ENCODE data around the gene PLXNA4.

PLXNA4 gene

DNA sequence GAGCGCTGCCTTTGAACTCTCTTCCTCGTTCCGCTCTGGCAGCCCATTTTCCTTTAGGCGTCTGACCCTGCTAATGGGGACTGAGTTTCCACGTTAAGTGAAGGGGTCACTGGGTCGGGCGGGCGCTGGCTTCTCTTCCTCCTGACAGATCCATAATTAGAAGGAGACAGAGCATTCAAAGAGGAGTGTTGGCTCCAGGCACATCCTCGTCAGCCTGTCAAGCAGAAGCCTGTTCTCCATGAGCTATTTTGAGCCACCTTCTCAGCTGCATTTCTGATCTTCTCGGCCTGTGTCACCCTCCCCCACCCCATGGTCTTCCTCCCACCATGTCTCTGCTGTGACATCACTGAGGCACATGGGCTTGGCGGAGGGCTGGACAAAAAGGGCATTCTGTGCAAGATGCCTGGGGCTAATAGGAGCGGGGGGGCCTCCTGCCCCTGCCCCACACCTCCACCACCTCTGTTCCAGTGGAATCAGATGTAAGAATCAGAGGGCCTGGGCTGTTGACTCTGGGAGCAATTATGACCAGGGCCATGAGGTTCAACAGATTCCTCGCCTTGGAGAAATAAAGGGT is 248.1 kb downstream of the PLXNA4 start:
- no peak for TF ChIP-seq JUND (IDR thresholded peaks at IDR 0.05; ENCODE audit: low read depth)
- in situ Hi-C loops (cut with HindIII; ENCODE audit: low pct_unique_long_range_greater_than_20kb, low sequenced_read_pairs) = no loop called here

DNA sequence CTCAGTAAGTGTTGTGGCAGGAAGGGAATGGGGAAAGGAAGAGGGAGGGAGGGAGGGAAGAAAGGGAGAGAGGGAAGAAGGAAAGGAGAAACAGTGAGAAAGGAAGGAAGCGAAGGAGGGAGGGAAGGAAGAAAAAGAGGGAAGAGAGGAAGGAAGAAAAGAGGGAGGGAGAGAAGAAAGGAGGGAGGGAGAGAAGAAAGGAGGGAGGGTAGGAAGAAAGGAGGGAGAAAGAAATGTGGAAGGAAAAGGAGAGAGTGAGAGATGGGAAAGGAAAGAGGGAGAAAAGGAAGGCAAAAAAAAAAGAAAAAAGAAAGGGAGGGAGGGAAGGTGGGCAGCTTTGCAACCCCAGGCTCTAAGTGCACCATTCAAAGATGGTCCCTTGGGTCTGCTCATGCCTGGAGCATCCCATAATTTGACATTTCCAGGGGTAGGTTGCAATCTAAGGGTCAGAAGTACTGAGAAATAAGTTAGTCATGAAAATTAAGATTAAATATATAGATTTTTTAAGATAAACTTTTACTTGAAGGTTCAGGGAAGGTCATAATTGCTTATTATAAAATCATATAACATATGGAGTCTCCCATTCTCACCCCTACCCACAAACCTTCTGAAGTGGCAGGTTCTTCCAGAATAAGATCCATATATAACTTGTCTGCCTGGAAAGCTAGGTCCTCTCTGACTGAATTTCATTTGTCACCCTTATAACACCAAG is 249.2 kb downstream of the PLXNA4 start:
- DNase-seq (ENCODE audit: low read depth in 1 of 2, low spot score in 1 of 2) = no peak
- no peak for TF ChIP-seq JUND (IDR thresholded peaks at IDR 0.05; ENCODE audit: low read depth)
- in situ Hi-C loops (cut with HindIII; ENCODE audit: low pct_unique_long_range_greater_than_20kb, low sequenced_read_pairs) = no loop called here

More for the DNA sequence above, 248.1 kb downstream of the PLXNA4 start:
- DNase-seq (ENCODE audit: low read depth in 1 of 2, low spot score in 1 of 2) = no peak

DNA sequence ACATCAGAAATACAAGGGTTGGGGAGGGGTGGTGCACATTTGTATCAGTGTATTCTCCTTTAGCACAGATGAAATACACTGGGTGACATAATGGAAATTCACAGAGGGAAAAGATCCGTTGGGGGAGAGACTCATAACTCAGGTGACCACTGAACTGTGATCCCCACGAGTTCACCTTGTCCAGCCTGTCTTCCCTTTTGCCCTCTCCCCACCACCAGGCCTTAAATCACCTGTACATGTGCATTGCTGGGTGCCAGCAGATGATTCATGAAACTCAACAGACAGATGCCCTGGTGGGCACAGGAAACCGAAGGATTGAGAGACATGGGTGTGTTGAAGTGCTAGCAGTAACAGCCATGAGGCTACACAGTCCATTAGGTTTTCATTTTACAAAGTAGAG is 253.3 kb downstream of the PLXNA4 start:
- no peak for DNase-seq (ENCODE audit: low read depth in 1 of 2, low spot score in 1 of 2)
- in situ Hi-C loops (cut with HindIII; ENCODE audit: low pct_unique_long_range_greater_than_20kb, low sequenced_read_pairs) = no loop called here
- no peak for TF ChIP-seq JUND (IDR thresholded peaks at IDR 0.05; ENCODE audit: low read depth)

DNA sequence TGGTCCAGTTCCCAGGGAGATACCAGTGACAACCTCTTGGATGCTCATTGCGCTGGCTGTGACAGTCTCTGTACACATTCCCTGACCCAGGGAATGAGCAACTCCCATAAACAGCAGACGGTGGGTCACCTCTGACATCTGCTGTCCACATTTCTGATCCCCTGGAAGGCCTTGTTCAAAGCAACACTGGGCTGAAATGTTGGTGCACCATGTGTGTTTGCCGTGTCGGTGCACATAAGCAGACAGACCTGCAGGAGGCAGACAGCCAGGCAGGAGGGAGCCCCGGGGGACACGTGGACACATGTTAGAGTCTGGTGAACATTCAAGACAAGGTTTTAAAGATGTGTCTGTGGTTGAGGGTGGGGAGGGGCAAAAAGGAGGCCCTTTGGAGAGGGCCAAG is 254.9 kb downstream of the PLXNA4 start:
- in situ Hi-C loops (cut with HindIII; ENCODE audit: low pct_unique_long_range_greater_than_20kb, low sequenced_read_pairs) = no loop called here
- no peak for TF ChIP-seq JUND (IDR thresholded peaks at IDR 0.05; ENCODE audit: low read depth)
- no peak for DNase-seq (ENCODE audit: low read depth in 1 of 2, low spot score in 1 of 2)

DNA sequence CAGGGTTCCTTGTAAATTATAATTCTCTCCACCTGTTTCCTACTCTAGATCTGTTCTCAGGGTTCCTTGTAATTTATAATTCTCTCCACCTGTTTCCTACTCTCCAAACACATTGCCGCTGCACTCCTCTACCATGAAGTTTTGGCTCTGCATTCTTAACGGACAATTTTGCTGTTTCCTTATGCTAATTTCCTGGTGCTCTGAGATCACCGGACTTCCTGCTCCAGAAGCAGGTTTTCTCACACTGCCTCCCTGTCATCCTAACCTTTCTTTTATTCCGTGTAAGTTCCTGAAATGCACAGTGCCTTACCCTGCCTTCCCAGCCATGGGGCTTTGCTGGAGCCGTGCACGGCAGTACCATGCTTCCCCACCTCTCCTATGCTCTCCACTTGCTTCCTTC is 256.8 kb downstream of the PLXNA4 start:
- TF ChIP-seq JUND (IDR thresholded peaks at IDR 0.05; ENCODE audit: low read depth) = no peak
- no peak for DNase-seq (ENCODE audit: low read depth in 1 of 2, low spot score in 1 of 2)
- in situ Hi-C loops (cut with HindIII; ENCODE audit: low pct_unique_long_range_greater_than_20kb, low sequenced_read_pairs) = no loop called here

DNA sequence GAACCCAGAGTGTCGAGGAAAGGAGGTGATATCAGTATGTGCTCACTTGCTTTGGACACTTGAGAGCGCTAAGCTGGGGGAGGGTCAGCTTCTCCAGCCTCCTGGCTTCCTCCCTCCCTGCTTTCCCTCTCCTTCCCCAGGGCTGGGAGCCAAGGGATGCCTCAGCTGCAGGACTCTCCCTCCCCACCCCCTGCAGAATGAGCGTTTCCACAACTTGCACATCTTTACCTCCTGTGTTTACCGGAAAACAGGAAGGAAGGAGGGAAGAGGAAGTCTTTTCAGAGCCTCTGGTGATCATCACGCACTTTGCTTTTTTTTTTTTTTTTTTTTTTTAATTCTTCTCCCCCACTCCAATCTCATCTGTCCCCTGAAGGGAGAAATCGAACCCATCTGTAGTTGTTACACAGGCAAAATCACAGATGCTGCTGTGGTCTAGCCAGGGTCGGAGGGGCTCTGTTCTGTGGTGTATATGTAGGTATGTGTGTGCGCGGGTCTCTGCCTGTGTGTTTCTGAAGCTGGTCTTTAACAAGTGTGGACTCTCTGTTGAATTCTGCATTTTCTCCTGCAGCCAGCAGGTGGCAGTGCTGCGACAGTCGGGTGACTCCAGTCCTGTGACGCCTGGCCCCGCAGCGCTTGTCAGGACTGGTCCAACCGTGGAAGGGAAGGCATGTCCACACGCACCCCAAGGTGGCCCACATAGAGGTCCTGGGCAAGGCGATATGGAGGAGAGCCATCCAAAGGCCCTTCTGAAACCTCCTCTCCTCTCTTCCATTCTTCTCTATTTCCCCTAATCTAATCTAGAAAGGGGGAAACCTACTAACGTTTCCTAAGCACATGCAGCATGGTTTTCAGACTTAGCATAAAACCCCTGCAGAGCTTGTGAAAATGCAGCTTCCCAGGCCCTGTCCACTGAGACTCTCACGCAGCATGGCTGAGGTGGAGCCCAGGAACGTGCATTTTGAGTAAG is 257.6 kb downstream of the PLXNA4 start:
- in situ Hi-C loops (cut with HindIII; ENCODE audit: low pct_unique_long_range_greater_than_20kb, low sequenced_read_pairs) = no loop called here
- no peak for TF ChIP-seq JUND (IDR thresholded peaks at IDR 0.05; ENCODE audit: low read depth)
- DNase-seq (ENCODE audit: low read depth in 1 of 2, low spot score in 1 of 2) = peak; percentile 59 to 73

DNA sequence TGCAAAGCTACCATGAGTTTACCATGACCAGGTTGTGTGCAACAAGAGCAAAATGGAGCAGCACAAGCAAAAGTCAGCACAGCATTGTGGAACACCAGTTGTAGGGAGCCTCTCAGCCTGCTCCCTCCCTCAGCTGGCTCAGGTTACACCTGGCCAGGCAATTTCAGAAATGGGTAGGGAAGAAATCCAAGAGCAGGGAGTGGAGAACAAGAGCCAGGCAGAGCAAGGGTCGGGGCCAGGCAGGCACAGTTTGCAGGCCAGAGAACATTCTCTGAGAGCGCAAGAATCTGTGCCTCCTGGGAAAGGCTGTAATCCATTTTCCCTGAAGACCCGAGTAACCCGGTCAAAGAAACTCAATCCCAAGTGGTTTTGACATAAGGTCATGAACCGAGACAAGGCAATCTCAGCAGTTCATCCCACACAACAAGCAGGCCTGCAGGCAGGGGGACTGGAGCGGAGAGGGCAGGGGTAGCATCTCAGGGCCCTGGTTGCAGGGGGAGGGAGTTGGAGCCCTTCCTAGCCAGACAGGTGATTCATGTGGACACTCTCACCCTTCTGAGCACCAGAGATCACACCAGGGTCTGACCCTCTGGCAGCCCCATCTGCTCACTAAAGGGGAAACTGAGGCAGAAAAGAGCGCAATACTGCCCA is 258.4 kb downstream of the PLXNA4 start:
- in situ Hi-C loops (cut with HindIII; ENCODE audit: low pct_unique_long_range_greater_than_20kb, low sequenced_read_pairs) = no loop called here
- TF ChIP-seq JUND (IDR thresholded peaks at IDR 0.05; ENCODE audit: low read depth) = no peak
- DNase-seq (ENCODE audit: low read depth in 1 of 2, low spot score in 1 of 2) = no peak

DNA sequence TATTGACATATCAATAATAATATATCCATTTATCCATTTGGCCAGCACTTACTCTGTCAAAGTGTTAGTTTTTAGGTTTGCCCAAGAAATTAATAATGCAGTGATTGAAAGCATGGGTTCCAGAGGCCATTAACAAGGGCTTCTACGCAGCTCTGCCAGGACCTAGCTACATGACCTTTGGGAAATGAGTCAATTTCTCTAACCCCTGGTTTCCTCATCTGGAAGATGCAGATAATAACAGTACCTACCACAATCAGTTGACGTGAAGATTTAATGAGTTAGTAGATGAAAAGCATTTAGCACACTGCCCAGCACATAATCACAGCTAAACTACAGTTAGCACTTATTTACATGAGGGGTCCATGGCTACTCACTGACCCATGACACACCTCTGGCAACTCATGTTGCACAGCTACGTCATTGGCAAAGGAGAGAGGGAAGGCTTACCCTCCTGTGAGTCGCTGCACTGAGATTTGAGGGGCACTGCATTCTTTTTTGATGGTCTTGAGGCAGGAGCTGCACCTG is 263.7 kb downstream of the PLXNA4 start:
- no peak for DNase-seq (ENCODE audit: low read depth in 1 of 2, low spot score in 1 of 2)
- no peak for TF ChIP-seq JUND (IDR thresholded peaks at IDR 0.05; ENCODE audit: low read depth)
- in situ Hi-C loops (cut with HindIII; ENCODE audit: low pct_unique_long_range_greater_than_20kb, low sequenced_read_pairs) = no loop called here

DNA sequence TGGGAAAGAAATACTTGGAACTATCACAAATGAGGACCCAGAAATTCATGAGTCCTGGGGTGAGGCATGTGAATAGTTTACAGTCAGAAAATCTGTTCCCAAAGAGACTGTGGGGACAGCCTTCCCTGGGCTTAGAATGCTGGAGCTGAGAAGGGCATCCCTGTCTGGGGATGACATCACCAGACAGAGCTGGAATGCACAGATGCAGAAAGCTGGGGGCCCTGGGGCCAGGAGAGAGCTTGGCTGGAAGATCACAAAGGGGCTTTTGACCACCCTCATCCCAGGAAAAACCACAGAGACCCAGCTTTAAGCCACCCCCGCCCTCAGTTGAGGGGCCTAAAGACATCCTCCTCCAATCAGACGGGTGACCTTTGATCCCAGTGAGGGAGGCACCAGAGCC is 264.5 kb downstream of the PLXNA4 start:
- DNase-seq (ENCODE audit: low read depth in 1 of 2, low spot score in 1 of 2) = no peak
- in situ Hi-C loops (cut with HindIII; ENCODE audit: low pct_unique_long_range_greater_than_20kb, low sequenced_read_pairs) = no loop called here
- TF ChIP-seq JUND (IDR thresholded peaks at IDR 0.05; ENCODE audit: low read depth) = no peak

DNA sequence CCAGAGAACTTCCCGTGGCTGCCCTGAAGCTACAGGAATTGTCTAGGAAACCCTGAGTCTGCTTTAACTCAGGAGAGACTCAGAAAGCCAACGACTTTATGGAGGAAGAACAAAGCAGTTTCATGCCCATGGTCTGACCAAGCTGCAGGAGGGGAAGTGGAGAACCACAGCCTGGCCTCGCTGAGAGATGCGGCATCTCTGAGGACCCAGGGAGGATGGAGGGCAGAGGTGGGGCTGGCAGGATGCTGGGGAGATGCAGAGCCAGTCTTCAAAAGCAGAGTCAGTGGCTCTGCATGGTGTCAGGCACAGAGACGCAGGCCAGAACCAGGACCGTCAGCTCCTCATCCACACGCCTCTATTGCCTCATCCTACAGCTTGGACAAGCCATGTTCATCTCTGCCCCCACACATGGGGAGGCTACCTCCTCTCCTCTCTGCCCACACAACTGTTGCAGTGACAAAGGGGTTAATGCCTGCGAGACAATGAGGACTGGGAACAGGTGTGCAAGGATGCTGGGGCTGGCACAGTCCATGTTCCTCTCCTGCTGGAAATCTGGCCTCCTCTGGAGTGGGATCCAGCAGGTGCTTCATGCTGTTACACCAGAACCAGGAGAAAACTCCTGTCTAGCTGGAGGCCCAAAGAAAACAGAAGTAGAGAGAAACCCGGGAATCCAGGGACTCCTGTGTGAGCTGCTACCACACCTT is 267.0 kb downstream of the PLXNA4 start:
- no peak for DNase-seq (ENCODE audit: low read depth in 1 of 2, low spot score in 1 of 2)
- in situ Hi-C loops (cut with HindIII; ENCODE audit: low pct_unique_long_range_greater_than_20kb, low sequenced_read_pairs) = no loop called here
- TF ChIP-seq JUND (IDR thresholded peaks at IDR 0.05; ENCODE audit: low read depth) = no peak

DNA sequence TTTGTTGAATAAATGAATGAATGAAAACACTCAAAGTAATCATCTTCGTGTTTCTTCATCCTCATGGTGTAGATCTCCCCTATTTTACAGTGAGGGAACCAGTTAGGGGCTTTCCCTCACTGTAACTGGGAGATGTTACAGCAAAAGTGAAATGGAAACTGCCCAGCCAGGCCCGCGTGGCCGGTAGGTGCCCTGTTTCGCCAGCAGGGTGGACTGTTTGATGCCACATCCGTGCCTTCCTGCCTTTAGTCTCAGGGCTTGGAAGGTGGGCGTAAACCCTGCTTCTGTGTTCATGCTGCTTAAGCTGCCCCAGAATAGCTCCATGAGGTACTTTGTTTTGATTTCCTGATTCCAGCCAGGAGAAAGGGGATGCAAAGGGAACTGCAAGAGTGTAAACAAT is 268.8 kb downstream of the PLXNA4 start:
- in situ Hi-C loops (cut with HindIII; ENCODE audit: low pct_unique_long_range_greater_than_20kb, low sequenced_read_pairs) = no loop called here
- no peak for DNase-seq (ENCODE audit: low read depth in 1 of 2, low spot score in 1 of 2)

More for the DNA sequence above, 268.8 kb downstream of the PLXNA4 start:
- TF ChIP-seq JUND (IDR thresholded peaks at IDR 0.05; ENCODE audit: low read depth) = no peak
